ENCODE measurements around the gene ARHGAP30.

Gene ARHGAP30

GRCh38 chr1:161089938-161090337 lies 20.2 kb upstream of the ARHGAP30 start:
- DNase-seq (ENCODE audit: low read depth in 2 of 2), result no peak

- DNase-seq (ENCODE audit: low read depth in 2 of 2), result no peak
Measured at GRCh38 chr1:161089251-161089924, 19.7 kb upstream of the ARHGAP30 start, which contains the start of gene NECTIN4. TSS of gene NECTIN4 (minus strand) at chr1:161089558. CDS start at chr1:161089296, 262 bp downstream.

GRCh38 chr1:161088587-161089110 lies 19.0 kb upstream of the ARHGAP30 start:
- DNase-seq (ENCODE audit: low read depth in 2 of 2), result no peak

DNA sequence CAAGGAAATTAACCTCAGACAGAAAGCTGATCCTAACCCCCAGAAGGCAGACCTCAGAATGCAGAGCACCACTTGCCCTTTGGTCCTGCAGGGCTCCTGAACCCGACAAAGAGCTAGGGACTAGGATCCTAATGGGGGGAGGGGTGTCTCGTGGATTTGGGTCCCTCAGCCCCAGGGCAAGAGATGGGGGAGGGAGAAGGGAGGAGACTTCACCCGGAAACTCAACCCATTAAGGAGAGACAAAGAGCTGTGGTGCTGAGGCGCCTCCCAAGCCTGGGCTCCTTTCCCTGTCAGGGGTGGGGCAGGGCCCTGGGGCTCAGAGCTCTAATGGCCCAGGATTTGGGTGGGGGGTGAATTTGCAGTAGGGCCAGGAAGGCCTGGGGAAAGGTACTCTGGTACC lies 16.8 kb upstream of the ARHGAP30 start:
- no peak for DNase-seq (ENCODE audit: low read depth in 2 of 2)

DNA sequence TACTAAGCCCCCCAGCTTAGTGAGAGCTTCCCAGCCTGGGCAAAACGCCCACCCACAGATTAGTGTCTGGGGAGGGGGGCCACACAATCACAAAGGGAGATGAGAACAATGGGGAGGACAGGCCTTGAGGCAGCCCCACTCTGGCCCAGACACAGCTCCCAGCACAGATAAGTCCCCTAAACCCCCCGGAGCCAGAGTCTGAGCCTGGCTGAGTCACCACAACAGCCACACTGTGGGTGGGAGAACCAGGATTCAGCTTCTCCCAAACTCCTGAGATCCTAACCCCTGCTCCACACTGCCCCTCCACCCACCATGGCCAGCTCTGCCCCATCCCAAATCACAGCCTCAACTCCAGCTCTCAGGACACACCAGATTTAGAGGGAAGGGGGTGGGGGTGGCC lies 15.5 kb upstream of the ARHGAP30 start:
- no peak for DNase-seq (ENCODE audit: low read depth in 2 of 2)

DNA sequence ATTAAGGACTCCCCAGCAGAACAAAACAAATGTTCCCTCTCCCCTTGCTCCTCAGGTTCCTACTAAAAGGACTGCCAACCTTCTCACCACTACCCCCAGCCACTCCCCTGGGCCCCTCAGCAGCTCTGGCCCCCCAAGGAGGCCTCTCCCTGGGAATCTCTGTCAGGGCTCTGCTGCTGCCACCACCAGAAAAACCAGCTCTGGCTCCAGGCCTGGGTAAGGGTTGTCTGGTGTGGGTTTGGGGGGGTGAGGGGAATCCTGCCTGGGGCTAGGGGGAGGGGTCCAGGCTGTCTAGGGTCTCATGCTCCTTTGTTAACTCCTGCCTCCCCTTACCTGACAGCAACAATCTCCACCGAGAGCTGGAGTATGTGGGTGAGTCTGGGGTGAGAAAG lies 14.9 kb upstream of the ARHGAP30 start:
- DNase-seq (ENCODE audit: low read depth in 2 of 2), result no peak

DNA sequence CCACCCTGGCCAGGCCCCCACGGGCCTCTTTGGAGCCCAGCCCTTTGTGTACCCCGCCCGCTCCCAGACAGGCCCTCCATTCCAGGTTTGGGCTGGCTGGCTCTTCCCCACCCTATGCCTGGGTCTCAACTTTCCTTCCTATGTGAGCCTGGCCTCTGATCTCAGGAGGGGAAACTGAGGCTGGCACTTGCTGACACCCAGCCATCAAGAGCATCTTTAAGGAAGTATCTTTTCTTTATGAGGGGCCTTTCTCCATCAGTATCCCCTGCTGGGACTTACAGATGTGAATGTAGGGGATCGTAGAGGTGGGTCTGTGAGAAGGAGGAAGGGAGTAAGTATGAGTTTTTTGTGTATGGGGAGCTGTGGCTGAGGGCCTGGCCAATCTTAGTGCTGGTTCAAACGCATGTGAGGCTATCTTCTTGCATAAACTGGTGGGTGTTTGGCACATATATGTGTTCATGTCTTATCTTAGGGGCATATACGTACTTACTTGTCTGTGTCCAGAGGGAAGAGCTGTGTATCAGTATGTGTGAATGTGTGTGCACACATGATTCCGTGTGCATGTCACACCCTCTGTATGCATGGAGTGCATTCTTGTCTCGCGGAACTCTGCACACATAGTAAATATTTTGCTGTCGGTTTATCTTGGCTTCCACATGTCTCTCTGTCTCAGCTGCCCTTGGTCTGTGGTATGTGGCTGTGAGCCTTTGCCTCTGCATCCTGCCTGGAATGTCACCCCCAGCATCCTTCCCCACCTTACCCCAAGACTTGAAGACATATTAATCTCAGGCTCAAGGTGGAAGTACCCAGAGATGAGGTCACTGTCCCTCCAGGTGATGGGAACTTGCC lies 14.3 kb upstream of the ARHGAP30 start:
- DNase-seq (ENCODE audit: low read depth in 2 of 2), result no peak

- DNase-seq (ENCODE audit: low read depth in 2 of 2), result no peak
Measured at GRCh38 chr1:161082996-161083747, 13.5 kb upstream of the ARHGAP30 start.

- DNase-seq (ENCODE audit: low read depth in 2 of 2), result no peak
Measured at GRCh38 chr1:161082483-161082882, 12.8 kb upstream of the ARHGAP30 start.

DNA sequence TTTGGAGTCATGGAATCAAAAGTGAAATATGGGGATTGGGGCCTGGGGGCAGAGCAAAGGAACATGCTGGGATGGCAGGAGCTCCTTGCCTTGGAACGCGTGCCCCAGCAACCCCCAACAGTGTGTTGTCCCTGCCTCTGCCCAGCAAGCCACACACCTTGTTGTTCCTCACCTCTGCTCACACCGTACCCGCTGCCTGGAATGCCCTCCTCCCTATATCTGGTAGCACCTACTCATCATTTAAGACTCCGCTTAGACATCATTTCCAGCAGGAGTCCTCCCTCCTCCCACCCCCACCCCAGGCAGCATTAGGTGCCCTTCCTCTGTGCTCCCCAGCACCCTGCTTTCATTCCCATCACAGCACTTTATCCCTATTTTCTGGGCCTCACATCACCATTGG lies 11.8 kb upstream of the ARHGAP30 start:
- DNase-seq (ENCODE audit: low read depth in 2 of 2), result no peak

GRCh38 chr1:161080441-161081405 lies 11.0 kb upstream of the ARHGAP30 start:
- DNase-seq (ENCODE audit: low read depth in 2 of 2), result no peak

DNA sequence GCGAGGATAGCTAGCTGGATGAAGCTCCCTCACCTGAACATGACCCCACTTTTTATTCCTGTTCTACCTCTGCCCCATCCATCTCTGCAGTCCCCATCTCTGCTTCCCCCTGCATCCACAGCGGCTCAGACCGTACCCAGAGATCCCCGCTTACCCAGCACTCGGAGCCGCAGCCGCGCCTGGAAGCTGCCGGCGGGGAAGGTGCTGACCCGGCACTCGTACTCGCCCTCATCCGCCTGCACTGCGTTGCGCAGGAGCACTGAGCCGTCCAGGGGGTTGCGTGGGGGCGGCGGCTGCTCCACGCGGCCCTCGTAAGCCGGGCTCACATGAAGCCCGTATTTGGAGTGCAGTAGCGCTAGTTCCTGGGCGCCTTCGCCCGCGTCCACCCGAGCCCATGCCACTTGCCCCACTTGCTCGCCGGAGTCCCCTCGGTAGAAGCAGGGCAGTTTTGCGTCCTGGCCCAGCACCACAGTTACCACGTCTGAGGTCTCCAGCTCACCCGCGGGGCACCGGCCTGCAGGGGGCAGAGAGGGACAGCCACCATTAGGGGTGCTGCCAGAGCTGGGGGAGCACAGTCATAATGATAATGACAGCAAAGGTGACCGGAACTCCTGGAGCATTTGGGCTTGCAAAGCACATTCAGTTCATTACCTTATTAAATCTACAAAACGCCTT lies 9.9 kb upstream of the ARHGAP30 start:
- no peak for DNase-seq (ENCODE audit: low read depth in 2 of 2)

- DNase-seq (ENCODE audit: low read depth in 2 of 2), result no peak
Measured at GRCh38 chr1:161077426-161077825, 7.7 kb upstream of the ARHGAP30 start.

DNA sequence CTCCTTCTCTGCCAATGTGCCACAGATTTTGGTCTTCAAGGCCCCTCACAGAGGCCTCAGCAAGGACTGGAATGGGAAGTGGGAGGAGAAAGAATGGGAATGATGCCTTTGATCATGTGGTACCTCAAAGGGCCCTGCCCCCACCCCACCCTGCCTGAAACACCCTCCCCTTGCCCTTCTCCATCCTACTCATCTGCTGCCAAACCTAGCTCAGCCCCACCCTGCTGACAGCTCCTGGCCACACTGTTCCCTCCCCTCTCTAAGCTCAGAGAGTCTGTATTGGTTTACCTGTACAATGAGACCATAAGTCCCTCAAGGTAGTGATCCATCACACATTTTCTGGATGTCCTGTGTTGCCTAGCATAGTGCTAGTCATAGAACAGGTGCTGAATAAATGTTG lies 6.7 kb upstream of the ARHGAP30 start:
- DNase-seq (ENCODE audit: low read depth in 2 of 2), result no peak

- no peak for DNase-seq (ENCODE audit: low read depth in 2 of 2)
Measured at GRCh38 chr1:161074676-161075368, 5.1 kb upstream of the ARHGAP30 start.

DNA sequence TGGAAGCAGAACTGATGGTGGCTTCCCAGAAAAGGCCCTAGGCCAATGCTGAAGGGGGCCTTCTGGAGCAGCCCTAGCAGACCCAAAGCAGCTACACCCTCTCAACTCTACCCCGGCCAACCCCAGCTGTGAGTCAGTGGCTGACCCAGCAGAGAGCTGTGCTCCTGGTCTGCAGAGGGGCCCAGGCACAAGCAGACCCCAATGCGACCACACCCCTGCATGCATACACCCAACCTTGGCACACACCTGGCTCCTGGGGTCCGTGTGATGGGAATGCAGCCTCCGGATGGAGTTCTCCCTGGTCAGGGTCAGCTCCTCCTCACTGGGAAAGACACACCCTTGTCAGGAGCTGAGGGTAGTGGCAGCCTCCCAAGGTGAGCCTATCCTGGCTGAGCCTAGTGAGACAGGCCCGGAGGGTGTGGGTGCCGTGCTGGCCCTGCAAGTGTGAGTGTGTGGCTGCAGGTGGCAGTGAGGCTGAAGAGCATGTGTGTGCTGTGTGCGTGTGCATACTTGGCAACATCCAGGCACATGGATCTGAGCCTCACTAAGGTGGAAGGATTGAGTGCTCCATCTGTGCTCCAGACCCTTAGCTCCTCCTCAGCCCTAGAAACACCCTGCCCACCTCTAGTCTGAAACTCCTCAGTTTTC lies 3.9 kb upstream of the ARHGAP30 start:
- DNase-seq (ENCODE audit: low read depth in 2 of 2), result no peak

DNA sequence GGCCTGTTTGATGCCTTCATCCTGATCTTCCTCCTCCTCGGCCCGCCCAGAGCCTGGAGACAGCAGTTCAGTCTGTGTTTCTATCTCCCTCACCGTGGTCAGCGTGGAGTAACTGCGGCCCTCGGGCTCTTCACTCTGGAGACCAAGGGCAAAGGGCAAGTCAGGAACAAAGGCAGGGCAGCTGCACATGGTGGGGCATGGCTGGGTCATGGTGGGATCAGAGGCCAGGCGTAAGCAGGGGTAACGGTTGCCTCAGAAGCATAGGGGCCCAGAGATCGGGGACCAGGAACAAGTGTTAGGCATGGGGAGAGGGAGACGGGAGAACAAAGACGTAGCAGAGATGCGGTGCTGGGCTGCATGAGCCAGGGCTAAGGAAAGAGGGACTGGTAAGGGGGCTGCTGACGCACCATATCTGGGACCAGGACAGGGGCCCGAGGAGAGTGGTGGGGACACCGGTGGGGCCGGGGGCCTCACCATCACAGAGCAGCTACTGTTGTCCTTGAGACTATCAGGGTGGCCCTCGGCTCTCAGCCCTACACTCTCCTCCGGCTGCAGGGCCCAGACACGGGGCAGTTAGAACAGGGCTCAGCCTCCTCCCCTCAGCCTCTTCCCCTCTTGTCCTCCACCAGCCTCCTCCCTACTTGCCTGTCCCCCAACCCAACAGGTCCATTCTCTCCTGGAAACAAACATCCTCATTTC lies 3.2 kb upstream of the ARHGAP30 start:
- no peak for DNase-seq (ENCODE audit: low read depth in 2 of 2)

- no peak for DNase-seq (ENCODE audit: low read depth in 2 of 2)
Measured at GRCh38 chr1:161071886-161072371, 2.2 kb upstream of the ARHGAP30 start.

GRCh38 chr1:161070761-161071160 lies 1.1 kb upstream of the ARHGAP30 start:
- no peak for DNase-seq (ENCODE audit: low read depth in 2 of 2)

All from stimulated activated CD4-positive, alpha-beta T cell treated with anti-CD3 and anti-CD28 coated beads, Interleukin-1b, Interleukin-23, amount 100 ng/mL, for 1 hour (primary cell).